Upper lobe of left lung (tissue), 4 donors: Measurements from ENCODE around the gene ASTN2.

Experiments
- POLR2A ChIP-seq, 4 donors: fragments of 450-650 bp; IDR thresholded peaks; one replicate each; pipeline ENCODE4 v1.5.1; 2016 to 2017; ENCODE audit warnings: antibody characterized with exemption in 4 of 4, mild to moderate bottlenecking in 2 of 4
- POLR2AphosphoS5 ChIP-seq, 2 donors: sonication (generic); formaldehyde crosslinking; IDR thresholded peaks; one replicate each; pipeline ENCODE4 v1.5.1; 2017; ENCODE audit warnings: antibody characterized with exemption in 2 of 2

GRCh38 chr9:116574027-116574679 lies 840.7 kb downstream of the ASTN2 start:
- TF ChIP-seq POLR2A (IDR thresholded peaks at IDR 0.05) (no peak), POLR2AphosphoS5 (IDR thresholded peaks at IDR 0.05) (no peak)
